PFSK-1 (cell line): ENCODE measurements around the gene AGPAT3.

ENCODE experiments used
- FOXP2 ChIP-seq: optimal IDR thresholded peaks from 2 replicates; pipeline ENCODE3; 2011; ENCODE audit warnings: borderline replicate concordance, control low read depth, inconsistent platforms; ENCODE audit not compliant: insufficient read depth; ENCODE audit errors: extremely low read length, extremely low read depth
- POLR2AphosphoS5 ChIP-seq: IDR thresholded peaks from 2 replicates; pipeline ENCODE4 v1.6.1; 2012; ENCODE audit warnings: low read depth, mild to moderate bottlenecking, control low read depth, low read length, moderate library complexity
- REST ChIP-seq, 2 experiments: IDR thresholded peaks; 2 replicates each; pipeline versions ENCODE4 v1.6.1 to v1.8.0; 2011 to 2012; ENCODE audit warnings: low read depth in 2 of 2, low read length in 2 of 2, control low read depth in 1 of 2, inconsistent platforms in 1 of 2, mild to moderate bottlenecking in 1 of 2, moderate library complexity in 1 of 2; ENCODE audit not compliant: insufficient read depth in 1 of 2
- SIN3A ChIP-seq: IDR thresholded peaks from 2 replicates; pipeline ENCODE4 v1.6.1; 2012; ENCODE audit warnings: mild to moderate bottlenecking, low read length, moderate library complexity, borderline replicate concordance; ENCODE audit not compliant: insufficient read depth
- TAF1 ChIP-seq: IDR thresholded peaks from 2 replicates; pipeline ENCODE4 v1.6.1; 2012; ENCODE audit warnings: low read length, control low read depth, borderline replicate concordance; ENCODE audit not compliant: insufficient read depth

The AGPAT3 gene

GRCh38 chr21:43921571-43921978 lies 56.6 kb downstream of the AGPAT3 start:
- no peak for TF ChIP-seq FOXP2
- TF ChIP-seq REST (IDR thresholded peaks at IDR 0.05; ENCODE audit: insufficient read depth in 1 of 2, low read depth in 2 of 2, low read length in 2 of 2): no peak
- TF ChIP-seq POLR2AphosphoS5: no peak
- no peak for TF ChIP-seq TAF1
- no peak for TF ChIP-seq SIN3A

GRCh38 chr21:43921979-43922945 lies 57.2 kb downstream of the AGPAT3 start:
- TF ChIP-seq SIN3A: peak; percentile 44; the same call in 1 of the 2 replicates
- no peak for TF ChIP-seq POLR2AphosphoS5
- TF ChIP-seq FOXP2: peak; percentile 99
- TF ChIP-seq TAF1: no peak
- no peak for TF ChIP-seq REST (IDR thresholded peaks at IDR 0.05; ENCODE audit: insufficient read depth in 1 of 2, low read depth in 2 of 2, low read length in 2 of 2)

- TF ChIP-seq POLR2AphosphoS5 (no peak), REST (IDR thresholded peaks at IDR 0.05; ENCODE audit: insufficient read depth in 1 of 2, low read depth in 2 of 2, low read length in 2 of 2) (no peak), FOXP2 (no peak), SIN3A (no peak), TAF1 (no peak)
These were observed 57.9 kb downstream of the AGPAT3 start for GRCh38 chr21:43922949-43923348.

GRCh38 chr21:43923391-43923790 lies 58.4 kb downstream of the AGPAT3 start:
- TF ChIP-seq SIN3A (no peak), FOXP2 (no peak), POLR2AphosphoS5 (no peak), TAF1 (no peak), REST (IDR thresholded peaks at IDR 0.05; ENCODE audit: insufficient read depth in 1 of 2, low read depth in 2 of 2, low read length in 2 of 2) (no peak)
